GM12892 (cell line): ENCODE measurements around the gene MGLL.

Experiments used
- DNase-seq: peaks from one replicate; pipeline ENCODE4 v3.0.0; 2011; ENCODE audit not compliant: insufficient read length
- FAIRE-seq: peaks from 2 replicates; lab custom pipeline; 2011; peaks lifted over from hg19 to GRCh38; lab: Jason Lieb, UNC
- POLR2A ChIP-seq: IDR thresholded peaks from 2 replicates; pipeline ENCODE4 v1.6.1; 2011; ENCODE audit warnings: low read depth, low read length, control low read depth
- POLR2AphosphoS5 ChIP-seq: IDR thresholded peaks from 2 replicates; pipeline ENCODE4 v1.6.1; 2011; ENCODE audit warnings: low read depth, low read length, control low read depth
- TAF1 ChIP-seq: IDR thresholded peaks from 2 replicates; pipeline ENCODE4 v1.6.1; 2011; ENCODE audit warnings: low read depth, mild to moderate bottlenecking, control low read depth, low read length, borderline replicate concordance

Gene MGLL

DNA sequence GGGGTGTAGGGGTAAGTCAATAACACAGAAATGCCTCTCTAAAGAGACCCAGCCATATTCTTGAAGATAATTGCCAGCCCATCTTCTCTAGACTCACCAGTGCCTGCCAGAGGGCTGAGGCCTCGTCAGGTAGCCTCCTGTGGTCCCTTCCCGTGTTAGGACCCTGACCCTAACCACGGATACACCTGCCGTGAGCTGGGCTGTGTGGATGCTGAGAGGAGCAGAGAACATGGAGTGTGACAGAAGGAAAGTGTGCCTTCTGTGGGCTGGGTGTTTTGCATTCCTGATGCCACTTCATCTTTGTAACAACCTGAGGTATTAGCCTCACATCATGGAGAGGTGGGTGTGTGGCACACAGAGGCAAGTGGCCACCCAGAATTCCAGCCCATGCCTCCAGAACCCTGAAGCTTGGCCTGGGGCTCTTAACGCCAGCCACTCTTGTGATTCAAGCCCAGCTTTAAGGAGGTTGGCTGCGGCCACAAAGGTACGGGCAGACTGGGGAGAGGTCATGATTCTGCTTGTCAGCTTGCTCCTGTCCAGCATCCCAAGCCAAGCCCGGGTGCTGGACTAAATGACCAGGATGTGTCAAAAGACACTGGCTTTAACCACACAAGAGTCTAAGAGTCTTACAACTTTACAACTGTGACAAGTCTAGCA is 170.7 kb downstream of the MGLL start:
- peak; percentile 21 for FAIRE-seq
- DNase-seq: no peak
- TF ChIP-seq TAF1 (no peak), POLR2AphosphoS5 (no peak), POLR2A (no peak)

DNA sequence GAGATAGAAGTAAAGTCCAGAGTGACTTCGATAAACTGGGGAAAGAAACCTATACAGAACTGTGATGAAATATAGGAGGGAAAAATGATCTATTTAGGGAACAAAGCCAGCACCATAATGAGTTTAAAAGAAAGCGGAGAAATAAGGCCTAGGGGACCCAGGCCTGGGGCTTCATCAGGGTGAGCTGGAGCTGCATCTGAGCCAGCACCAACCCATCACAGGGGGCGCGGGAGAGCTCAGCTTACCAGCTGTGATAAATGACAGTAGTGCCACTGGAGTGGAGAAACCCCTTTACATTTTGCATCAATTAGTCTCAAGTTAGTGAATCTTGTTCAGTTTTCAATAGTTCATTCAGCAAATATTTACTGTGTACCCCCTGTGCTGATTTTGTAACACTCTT is 172.1 kb downstream of the MGLL start:
- no peak for DNase-seq
- FAIRE-seq: no peak
- no peak for TF ChIP-seq TAF1

DNA sequence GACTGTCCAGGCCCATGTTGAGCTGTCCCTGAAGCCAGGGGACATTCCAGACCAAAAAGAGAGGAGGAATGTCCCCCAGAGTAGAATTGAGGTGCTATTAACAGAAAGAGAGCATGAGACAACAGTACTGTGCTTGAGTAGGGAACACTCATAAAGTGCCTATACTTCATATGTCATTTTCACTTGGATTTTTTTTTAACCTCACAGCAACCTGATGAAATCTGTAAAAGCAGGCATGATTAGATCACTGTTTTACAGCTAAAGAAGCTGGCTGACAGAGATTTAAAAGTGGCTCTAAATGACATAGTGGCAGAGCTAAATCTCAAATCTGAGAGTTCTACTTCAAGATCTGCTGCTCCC is 174.5 kb downstream of the MGLL start:
- DNase-seq (no peak), FAIRE-seq (no peak)
- no peak for TF ChIP-seq POLR2A
- TF ChIP-seq POLR2AphosphoS5: no peak
- no peak for TF ChIP-seq TAF1

DNA sequence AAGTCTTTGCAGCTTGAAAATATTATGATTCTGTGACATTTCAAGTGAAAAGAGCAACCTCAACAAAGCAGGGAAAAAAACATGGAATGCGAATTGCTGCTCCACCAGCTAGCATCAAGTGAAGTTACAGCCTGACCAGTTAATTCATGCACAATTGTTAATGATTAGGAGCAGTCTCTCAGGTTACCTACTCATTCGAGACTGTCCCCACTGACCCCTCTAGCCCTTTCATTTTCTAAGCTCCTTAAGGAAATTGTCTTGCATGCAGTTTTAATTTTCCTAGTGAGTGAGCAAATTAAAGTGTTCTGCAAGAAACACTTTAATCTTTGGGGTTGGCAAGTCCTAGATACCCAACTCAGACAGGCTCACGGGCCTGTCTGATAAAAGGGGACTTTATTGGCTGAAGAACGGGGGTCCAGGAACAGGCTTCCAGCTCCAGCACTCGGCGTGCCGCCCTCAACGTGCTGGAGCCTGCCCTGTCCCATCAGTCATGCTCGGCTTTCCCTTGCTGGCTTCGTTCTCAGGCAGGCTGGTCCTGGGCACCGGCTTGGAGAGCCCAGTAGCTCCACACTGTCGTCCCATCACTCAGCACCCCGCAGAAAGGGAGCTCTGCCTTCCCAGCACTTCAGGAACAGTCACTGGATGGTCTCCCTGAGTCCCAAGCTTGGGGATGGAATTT is 175.0 kb downstream of the MGLL start:
- TF ChIP-seq TAF1: no peak
- TF ChIP-seq POLR2A: no peak
- TF ChIP-seq POLR2AphosphoS5: no peak
- DNase-seq (no peak), FAIRE-seq (no peak)

DNA sequence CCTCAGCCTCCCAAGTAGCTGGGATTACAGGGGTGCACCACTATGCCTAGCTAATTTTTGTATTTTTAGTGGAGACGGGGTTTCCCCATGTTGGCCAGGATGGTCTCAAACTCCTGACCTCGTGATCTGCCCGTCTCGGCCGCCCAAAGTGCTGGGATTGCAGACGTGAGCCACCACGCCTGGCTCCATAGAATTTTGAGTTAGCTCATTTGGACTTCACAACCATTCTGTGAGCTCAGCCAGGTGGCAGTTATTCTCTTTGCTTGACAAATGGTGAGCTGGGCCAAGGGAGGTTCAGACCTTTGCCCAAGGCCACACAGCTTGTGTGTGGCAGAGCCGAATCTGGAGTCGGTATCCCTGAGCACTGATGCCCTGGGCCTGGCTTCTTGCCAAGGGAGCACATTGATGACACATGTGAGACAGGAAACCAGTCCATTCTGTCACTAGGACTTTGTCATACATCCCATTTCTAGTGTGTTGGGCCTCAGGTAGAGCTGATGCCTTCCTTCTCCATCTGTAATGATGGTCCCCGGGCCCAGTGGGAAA is 175.7 kb downstream of the MGLL start:
- FAIRE-seq (no peak), DNase-seq (no peak)
- no peak for TF ChIP-seq POLR2A
- no peak for TF ChIP-seq POLR2AphosphoS5
- TF ChIP-seq TAF1: no peak

DNA sequence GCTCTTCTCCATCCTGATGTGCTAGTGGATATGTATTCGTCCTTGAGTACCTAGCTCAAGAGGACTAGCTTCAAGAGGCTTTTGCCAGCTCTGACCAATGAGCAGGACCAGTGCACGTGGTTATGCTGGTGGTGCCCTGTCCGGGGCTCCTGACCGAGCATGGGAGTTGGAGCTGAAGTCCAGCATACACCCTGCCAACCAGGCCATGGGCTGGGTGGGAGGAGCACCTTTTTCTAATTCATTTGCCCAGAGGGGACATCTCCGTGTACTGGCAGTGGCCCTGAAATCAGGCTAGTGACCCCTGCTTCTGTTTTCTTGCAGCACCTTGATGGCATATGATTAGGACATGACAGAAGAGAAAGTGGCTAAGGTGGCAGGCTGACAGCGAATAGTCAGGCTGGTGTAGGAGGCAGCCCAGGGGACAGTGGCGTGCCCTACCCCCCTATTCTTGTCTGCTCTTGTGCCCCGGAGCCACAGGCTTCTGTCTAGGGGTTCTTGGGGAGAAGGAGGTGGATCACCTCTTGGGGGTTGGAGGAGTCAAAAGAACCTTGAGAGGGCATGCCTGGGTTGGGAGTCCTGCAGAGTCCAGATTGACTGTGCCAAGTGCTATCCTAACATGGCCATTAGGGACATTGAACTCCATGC is 176.8 kb downstream of the MGLL start:
- TF ChIP-seq TAF1: no peak
- no peak for TF ChIP-seq POLR2A
- TF ChIP-seq POLR2AphosphoS5: no peak
- DNase-seq: no peak
- no peak for FAIRE-seq

DNA sequence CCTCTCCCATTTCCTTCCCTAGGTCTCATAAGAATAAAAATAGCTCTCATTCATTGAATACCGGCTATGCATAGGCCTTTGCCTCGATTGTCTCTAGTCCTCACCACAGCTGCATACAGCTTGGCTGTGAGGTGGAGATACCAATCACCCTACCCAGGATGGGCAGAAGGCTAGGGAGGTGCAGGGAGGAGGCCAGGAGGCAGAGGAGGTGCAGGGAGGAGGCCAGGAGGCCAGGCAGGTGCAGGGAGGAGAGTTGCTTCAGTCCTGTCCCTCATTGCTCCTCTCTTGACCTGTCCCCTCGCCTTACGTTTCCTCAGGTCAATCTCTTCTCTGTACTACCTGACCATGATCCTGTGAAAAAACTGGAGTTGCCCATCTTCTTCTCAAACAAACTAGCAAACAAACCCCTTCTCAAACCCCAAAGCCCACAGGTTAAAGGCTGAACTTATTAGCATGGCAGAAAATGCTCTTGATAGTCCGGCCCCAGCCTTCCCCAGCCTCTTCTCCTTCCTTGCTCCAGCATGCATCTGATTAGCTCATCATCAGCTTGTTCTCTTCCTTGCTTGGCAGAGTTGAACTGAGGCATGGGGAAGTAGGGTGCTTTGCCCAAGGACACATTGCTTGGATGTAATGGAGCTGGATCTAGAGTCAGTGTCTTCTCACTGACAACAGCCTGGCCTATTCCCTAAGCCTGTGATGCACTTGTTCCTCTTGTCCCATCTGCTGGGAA is 177.5 kb downstream of the MGLL start:
- TF ChIP-seq POLR2AphosphoS5: no peak
- TF ChIP-seq TAF1: no peak
- TF ChIP-seq POLR2A: no peak
- no peak for FAIRE-seq
- no peak for DNase-seq

DNA sequence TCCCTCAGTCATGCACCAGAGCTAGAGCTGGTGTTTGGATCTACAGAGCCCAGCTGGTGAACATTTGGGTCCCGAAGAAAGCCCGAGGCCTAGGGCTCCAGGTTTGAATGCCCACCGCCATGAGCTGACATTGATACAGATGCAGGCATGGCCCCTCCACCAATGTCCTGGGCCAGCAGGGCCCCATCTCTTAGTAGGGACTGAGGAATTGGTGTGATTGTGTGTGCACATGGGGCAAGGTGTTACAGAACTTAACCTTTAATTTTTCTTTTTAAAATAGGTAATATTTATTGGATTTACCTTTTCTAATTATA is 182.3 kb downstream of the MGLL start:
- no peak for DNase-seq
- FAIRE-seq: no peak
- TF ChIP-seq POLR2A: no peak
- no peak for TF ChIP-seq TAF1

DNA sequence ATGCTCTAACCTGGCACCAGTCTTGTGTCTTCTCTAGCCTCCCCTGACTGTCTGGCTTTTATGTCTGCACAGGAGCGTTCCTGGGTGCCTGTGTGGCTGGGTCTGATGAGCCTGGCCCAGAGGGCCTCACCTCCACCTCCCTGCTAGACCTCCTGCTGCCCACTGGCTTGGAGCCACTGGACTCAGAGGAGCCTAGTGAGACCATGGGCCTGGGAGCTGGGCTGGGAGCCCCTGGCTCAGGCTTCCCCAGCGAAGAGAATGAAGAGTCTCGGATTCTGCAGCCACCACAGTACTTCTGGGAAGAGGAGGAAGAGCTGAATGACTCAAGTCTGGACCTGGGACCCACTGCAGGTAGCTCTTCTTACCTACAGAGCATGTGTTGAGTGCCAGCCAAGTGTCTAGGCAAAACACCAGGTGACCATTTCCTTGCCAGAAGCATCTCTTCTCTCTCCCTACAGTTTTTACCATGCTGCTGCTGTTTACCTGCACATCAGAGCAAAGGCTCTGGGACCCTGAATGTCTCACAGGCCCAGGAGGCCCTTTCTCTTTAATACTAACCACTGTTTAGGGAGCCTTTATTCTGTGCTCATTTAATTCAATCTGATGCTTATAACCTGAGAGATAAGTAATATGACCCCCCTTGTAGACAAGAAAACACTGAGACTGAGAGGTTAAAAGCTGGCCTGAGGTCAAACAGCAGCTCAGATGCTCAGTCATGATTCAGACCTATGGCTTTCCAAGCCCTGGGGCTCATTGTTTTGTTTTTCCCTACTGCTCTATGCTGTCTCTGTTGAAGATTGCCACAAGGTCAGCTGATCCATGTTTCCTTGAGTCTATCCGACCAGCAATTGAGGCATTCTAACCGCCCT is 182.9 kb downstream of the MGLL start:
- FAIRE-seq (no peak), DNase-seq (no peak)
- no peak for TF ChIP-seq POLR2A
- TF ChIP-seq POLR2AphosphoS5: no peak
- no peak for TF ChIP-seq TAF1
